Stimulated activated CD8-positive, alpha-beta memory T cell treated with anti-CD3 and anti-CD28 coated beads, Interleukin-15, amount 100 ng/mL, for 24 hours (primary cell): ENCODE measurements around the gene ESPL1.

ENCODE experiments used
- DNase-seq: peaks from one replicate; pipeline ENCODE4 v3.0.0-alpha.2; 2020; ENCODE audit warnings: low read depth

Gene ESPL1

DNA sequence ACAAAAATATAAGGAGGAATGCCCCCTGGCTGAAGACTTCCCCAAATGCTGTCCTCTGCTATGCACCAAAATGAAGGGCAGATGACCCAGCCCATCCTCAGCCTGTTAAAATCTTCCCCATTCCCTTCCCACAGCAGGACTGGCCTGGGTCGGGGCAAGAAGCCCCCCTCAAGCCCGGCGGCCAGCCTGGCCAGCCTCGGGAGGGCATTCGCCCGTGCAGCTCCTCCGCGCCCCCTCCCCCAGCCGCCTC, 36.5 kb upstream of the ESPL1 start:
- DNase-seq = no peak

- no peak for DNase-seq
These were observed 36.0 kb upstream of the ESPL1 start, which contains the start of gene RARG for GRCh38 chr12:53231921-53232645. TSS of gene RARG (minus strand) at chr12:53232209. CDS start at chr12:53227545, 4,664 bp downstream.

- DNase-seq = no peak
These were observed 35.2 kb upstream of the ESPL1 start for GRCh38 chr12:53232646-53233461.

GRCh38 chr12:53233671-53234121, 34.4 kb upstream of the ESPL1 start:
- no peak for DNase-seq

GRCh38 chr12:53234271-53234914, 33.7 kb upstream of the ESPL1 start:
- DNase-seq = no peak

GRCh38 chr12:53235164-53235563, 32.9 kb upstream of the ESPL1 start:
- no peak for DNase-seq

DNA sequence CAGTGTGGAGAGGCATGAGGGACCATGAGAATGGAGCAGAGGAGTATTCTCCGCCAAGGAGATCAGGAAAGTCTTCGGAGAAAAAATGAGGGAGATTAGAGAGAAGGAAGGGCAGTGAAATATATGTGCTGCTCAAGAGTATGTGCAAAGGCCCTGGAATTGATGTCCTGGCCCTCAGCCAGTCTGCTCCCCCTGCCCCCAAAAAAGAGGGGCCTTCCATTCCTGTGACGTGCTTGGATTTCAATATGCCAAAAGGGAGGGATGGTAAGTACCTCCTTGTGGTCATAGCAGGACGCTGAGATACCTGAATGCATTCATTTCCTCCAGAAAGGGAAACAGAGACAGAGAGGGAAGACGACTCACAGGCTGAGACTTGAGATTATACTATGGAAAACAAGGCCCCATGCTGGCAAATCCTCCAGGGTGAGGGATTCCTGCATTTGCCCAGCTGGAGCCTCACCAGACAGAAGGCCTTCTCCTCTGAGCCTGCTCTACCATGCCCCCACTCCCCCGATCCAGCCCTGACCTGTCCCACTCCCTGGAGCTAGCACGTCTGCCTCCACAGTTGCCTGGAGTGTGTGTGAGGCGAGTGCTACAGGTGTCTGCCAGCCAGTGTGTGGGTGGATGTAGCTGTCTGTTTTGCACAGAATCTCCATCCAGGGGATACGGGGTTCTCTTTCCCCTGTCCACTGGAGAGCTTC, 32.2 kb upstream of the ESPL1 start:
- no peak for DNase-seq

DNA sequence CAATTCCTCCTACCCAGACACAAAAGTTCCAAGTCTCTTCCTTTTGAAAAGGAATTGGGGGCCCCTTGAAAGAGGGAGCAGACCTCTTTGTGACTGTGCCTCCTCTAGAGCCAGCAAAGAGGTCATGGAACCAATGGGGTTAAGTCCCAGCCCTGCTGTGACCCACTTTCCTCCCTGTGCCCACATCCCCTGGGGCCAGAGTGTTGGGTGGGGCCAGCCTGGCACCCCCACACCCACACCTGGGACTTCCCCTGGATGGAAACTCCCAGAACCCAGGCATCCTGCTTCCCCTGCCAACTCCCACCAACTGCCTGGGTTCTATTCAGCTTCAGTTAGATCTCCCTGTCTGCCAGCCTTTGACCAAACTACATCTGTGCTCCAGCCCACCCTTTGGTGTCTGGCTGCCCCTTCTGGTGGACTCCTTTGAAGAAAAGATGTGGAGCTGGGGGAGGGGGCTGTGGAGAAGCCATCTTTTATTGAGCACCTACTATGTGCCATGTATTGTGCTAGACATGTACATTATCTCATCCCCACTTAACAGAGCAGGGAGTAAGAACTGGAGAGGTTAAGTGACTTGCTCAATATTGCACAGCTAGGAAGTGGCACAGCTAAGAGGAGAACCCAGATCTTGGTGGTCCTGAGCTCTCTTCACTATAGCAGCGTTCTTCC, 31.5 kb upstream of the ESPL1 start:
- no peak for DNase-seq

GRCh38 chr12:53239643-53240258, 28.3 kb upstream of the ESPL1 start:
- no peak for DNase-seq

DNA sequence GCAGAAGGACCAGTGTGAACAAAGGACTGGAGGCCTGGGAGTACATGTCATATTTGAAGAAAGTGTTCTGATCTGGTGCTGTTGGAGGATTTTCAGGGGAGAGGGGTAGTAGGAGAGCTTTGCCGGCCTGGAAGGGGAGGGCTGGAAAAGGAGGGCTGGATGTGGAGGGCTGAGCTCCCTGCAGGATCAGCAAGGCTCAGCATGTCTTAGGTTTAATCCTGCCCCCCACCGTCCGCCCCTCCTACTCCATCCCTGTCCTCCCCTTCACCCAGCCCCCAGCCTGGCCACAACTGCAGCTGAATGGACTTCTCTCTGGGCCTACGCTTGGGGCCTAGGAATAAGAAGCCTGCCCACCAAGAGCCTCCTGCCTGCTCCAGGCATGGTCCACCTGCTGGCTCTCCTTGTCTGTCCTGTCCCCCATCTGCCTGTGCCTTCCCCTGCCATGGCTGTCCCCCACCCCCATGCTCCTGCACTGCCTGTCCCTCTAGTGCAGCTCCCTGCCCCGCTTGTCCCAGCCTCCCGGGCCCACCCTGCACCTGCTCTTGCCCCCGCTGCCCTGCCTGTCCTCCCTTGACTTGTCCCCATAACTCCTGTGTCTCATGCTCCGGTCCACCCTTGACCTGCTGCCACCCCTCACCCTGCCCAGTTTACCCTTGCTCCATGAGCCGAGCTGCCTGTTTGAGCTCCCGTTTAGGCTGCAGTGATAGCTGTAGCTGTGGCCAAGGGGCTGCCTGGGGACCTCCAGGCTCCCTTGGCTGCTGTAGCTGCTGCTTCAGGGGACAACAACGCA, 26.3 kb upstream of the ESPL1 start:
- no peak for DNase-seq

DNA sequence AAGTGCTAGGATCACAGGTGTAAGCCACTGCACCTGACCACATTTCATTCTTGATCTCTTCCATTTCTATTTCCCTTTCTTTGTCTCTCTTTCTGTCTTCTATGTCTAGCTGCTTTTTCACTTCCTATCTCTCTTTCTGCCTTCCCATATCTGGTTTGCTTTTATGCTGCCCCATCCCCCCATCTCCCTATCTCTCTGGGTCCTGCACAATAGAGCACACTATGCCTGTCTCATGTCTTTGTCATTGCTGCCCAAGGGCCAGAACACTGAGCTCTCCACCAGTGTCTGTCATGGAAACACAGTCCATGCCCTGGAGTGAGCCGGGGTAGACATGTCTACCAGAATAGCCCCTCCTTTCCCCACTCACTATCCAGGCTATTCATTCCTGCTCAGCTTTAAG, 23.8 kb upstream of the ESPL1 start:
- DNase-seq = no peak

GRCh38 chr12:53245286-53245685, 22.8 kb upstream of the ESPL1 start:
- no peak for DNase-seq

GRCh38 chr12:53251477-53252348, 16.4 kb upstream of the ESPL1 start:
- DNase-seq = peak; percentile 41

DNA sequence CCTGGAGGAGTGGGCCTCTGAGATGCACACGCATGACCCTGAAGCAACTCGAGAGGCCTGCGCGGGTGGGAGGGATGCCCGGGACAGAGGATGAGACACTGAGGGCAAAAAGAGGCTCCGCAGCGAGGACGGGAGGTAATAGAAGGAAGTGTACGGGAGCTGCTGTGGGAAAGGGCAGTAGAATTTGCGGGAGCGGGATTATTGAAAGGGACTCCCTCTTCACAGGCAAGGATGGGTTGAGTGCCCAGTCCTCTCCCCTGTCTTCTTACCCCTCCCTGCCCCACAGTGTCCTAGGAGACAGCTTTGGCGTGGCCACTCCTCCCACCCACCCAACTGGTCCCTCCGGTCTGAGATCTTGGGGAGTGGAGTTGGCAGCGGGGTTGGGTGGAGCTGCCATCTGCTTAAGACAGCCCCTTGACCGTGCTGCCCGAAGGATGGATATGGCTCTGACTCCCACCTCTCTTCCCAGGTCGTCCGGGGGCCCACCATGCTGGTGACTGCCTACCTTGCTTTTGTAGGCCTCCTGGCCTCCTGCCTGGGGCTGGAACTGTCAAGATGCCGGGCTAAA, 15.7 kb upstream of the ESPL1 start:
- DNase-seq = no peak

- DNase-seq = no peak
These were observed 14.8 kb upstream of the ESPL1 start for GRCh38 chr12:53253298-53253697.

- no peak for DNase-seq
These were observed 13.1 kb upstream of the ESPL1 start for GRCh38 chr12:53254816-53255545.

- DNase-seq = no peak
These were observed 12.1 kb upstream of the ESPL1 start for GRCh38 chr12:53255996-53256395.
